EH (cell line): Measurements from ENCODE around the gene GJB3.
"Not testable (repeated sequence)": the region's sequence is repeated elsewhere in the genome, so short reads cannot be mapped to it uniquely, and the experiment has no call there.

Experiments
- DNase-seq: peaks from one replicate; pipeline ENCODE4 v3.0.0-alpha.2; 2015; ENCODE audit warnings: low read depth

GJB3 gene

DNA sequence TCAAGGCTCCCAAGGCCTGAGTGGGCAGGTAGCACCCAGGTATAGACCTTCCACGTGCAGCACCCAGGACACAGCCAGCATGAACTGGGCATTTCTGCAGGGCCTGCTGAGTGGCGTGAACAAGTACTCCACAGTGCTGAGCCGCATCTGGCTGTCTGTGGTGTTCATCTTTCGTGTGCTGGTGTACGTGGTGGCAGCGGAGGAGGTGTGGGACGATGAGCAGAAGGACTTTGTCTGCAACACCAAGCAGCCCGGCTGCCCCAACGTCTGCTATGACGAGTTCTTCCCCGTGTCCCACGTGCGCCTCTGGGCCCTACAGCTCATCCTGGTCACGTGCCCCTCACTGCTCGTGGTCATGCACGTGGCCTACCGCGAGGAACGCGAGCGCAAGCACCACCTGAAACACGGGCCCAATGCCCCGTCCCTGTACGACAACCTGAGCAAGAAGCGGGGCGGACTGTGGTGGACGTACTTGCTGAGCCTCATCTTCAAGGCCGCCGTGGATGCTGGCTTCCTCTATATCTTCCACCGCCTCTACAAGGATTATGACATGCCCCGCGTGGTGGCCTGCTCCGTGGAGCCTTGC lies 19.7 kb upstream of the GJB3 start:
- no peak for DNase-seq

DNA sequence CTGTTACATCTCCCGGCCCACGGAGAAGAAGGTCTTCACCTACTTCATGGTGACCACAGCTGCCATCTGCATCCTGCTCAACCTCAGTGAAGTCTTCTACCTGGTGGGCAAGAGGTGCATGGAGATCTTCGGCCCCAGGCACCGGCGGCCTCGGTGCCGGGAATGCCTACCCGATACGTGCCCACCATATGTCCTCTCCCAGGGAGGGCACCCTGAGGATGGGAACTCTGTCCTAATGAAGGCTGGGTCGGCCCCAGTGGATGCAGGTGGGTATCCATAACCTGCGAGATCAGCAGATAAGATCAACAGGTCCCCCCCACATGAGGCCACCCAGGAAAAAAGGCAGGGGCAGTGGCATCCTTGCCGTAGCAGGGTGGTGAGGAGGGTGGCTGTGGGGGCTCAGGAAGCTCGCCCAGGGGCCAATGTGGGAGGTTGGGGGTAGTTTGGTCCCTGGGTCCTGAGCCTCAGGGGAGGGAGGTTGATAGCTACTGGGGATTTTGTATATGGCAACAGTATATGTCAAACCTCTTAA lies 19.2 kb upstream of the GJB3 start:
- no peak for DNase-seq

- DNase-seq = no peak
These were observed 18.4 kb upstream of the GJB3 start for GRCh38 chr1:34762474-34763141.

DNA sequence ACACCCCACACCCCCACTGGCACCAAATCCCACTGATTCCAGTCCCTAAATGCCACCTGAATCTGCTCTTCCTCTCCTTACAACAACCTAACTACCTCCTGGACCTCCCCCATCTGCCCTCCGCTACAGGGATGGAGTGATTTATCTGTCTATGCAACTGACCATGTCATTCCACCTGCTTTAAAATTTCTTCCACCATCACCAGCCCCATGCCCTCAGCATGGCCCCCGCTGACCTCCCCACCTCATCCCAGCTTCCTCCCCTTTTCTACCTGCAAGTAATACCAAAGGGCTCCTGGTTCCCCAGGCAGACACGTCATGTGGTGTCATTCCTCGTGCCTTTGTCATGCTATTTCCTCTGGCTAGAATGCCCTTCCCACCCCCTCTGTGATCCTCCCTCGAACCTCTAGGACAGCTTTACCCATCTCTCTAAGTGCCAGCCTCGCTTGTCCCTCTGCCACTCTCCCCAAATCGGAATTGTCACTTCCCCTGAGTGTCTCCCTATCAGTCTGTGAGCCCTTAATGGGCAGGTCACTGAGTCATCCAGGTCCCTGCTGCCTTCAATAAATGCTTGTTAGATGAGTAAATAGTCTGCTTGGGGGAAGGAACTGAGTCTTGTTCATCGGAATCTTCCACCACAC lies 17.8 kb upstream of the GJB3 start:
- peak; percentile 50 for DNase-seq

GRCh38 chr1:34768856-34769255 lies 12.2 kb upstream of the GJB3 start:
- no peak for DNase-seq

GRCh38 chr1:34770891-34771504 lies 10.0 kb upstream of the GJB3 start:
- DNase-seq = no peak

DNA sequence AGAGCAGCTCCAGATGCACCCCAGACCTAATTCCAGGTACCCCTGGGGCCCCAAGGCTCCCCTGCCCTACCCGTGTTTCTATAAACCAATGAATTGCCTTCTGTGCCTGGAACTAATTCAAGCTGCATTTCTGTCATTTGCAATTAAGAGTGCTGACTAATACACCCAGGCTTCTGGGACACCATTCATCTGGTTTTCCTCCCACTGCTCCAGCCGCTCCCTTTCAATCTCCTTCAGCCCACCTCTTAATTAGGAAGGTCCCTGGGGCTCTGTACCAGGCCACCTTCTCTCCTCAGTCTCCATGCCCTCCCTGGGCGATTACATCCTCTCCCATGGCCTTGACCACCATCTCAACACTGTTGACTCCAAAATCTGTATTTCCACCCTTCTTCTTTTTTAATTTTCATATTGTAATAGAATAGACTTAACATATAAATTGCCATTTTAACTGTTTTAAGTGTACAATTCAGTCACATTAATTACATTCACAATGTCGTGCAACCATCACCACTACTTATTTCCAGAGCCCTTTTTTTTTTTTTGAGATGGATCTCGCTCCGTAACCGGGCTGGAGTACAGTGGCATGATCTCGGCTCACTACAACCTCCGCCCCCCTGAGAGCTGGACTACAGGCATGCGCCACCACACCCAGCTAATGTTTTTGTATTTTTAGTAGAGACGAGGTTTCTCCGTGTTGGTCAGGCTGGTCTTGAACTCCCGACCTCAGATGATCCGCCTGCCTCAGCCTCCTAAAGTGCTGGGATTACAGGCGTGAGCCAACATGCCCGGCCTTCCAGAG lies 9.2 kb upstream of the GJB3 start:
- DNase-seq = no peak

- DNase-seq = not testable (repeated sequence)
These were observed 7.9 kb upstream of the GJB3 start for GRCh38 chr1:34773114-34773513.

GRCh38 chr1:34774957-34775356 lies 6.1 kb upstream of the GJB3 start:
- no peak for DNase-seq

DNA sequence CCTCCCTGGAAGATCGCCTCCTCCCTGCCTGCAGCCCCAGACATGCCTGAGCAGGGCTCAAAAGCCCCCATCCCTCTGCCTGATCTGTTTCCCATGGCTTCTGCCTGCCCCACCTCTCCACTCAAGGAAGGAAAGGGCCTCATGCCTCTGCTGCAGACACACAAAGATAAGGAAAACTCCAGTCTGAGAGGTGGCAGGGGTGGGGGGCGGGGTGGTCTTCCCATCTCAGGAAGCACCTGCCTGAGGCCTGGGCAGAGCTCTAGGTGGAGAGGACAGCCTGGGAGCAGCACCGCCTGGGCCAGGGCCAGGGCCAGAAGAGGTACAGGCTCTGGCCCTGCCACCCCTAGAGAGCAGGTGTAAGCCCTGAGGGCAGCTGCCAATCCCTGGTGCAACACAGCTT lies 4.1 kb upstream of the GJB3 start:
- DNase-seq = no peak

GRCh38 chr1:34777519-34778321 lies 3.3 kb upstream of the GJB3 start:
- peak; percentile 15 for DNase-seq

- no peak for DNase-seq
These were observed 2.6 kb upstream of the GJB3 start for GRCh38 chr1:34778381-34778780.

GRCh38 chr1:34779005-34779404 lies 2.0 kb upstream of the GJB3 start:
- no peak for DNase-seq

DNA sequence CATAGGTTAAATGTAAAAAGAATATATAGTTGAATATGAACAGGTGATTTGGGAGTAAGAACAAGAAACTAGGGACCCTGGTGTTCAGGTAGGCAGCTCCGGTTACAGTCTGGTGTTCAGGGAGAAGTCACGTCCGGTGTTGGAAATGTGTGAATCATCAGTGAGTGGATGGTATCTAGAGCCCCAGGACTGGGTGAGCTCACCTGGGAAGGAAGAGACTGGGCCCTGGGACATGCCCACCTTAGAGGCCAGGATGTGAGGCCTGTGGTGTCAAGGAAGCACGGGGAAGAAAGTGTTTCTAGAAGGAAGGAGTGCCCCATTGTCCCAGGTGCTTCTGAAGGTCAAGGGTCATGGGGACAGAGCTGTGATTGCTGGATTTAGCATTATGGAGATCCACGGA lies 1.5 kb upstream of the GJB3 start:
- DNase-seq = no peak

DNA sequence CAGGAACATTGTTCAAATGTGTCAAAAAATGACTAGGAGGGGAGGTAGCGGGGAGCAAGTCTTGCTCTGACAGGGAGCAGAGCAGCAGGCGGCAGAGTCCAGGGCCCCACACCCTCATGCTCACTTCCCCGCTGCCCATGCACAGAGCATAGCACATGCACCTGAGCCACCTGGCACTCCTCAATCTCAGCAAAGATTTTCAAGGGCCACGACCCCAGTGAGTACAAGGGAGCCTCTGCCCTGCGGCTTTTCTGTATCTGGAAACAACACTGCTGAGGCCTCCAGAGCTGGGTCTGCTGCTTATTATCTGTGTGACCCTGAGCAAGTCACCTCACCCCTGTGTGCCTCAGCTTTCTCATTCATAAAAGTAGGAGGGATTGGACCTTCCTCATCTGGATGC lies 1.1 kb upstream of the GJB3 start:
- DNase-seq = no peak

GRCh38 chr1:34780528-34780927 lies 486 bp upstream of the GJB3 start:
- no peak for DNase-seq

- DNase-seq = no peak
These were observed 904 bp downstream of the GJB3 start for GRCh38 chr1:34781844-34782391.

DNA sequence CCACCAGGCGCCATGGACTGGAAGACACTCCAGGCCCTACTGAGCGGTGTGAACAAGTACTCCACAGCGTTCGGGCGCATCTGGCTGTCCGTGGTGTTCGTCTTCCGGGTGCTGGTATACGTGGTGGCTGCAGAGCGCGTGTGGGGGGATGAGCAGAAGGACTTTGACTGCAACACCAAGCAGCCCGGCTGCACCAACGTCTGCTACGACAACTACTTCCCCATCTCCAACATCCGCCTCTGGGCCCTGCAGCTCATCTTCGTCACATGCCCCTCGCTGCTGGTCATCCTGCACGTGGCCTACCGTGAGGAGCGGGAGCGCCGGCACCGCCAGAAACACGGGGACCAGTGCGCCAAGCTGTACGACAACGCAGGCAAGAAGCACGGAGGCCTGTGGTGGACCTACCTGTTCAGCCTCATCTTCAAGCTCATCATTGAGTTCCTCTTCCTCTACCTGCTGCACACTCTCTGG lies 3.8 kb downstream of the GJB3 start:
- DNase-seq = no peak

GRCh38 chr1:34785231-34785874 lies 4.3 kb downstream of the GJB3 start:
- no peak for DNase-seq

DNA sequence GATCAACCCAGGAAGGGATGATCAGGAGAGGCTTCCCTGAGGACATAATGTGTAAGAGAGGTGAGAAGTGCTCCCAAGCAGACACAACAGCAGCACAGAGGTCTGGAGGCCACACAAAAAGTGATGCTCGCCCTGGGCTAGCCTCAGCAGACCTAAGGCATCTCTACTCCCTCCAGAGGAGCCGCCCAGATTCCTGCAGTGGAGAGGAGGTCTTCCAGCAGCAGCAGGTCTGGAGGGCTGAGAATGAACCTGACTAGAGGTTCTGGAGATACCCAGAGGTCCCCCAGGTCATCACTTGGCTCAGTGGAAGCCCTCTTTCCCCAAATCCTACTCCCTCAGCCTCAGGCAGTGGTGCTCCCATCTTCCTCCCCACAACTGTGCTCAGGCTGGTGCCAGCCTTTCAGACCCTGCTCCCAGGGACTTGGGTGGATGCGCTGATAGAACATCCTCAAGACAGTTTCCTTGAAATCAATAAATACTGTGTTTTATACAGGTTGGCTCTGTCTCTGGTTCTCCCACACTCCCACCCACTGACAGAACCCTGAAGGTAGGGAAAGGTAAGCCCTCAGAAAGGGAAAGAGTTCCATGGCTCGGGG lies 5.0 kb downstream of the GJB3 start:
- DNase-seq = no peak
